GM13976 (cell line): Measurements from ENCODE around the gene BDH2.

Experiments
- DNase-seq: peaks from one replicate; pipeline ENCODE4 v3.0.0; 2012; ENCODE audit warnings: low spot score
- CTCF ChIP-seq: IDR thresholded peaks from 2 replicates; pipeline ENCODE4 v1.5.1; 2012; ENCODE audit warnings: borderline replicate concordance, mild to moderate bottlenecking; ENCODE audit not compliant: insufficient read depth; ENCODE audit errors: extremely low read depth, missing control alignments, control extremely low read depth
- in situ Hi-C: fragments of 300-500 bp; cut with MboI; formaldehyde crosslinking; loops from one replicate; pipeline ENCODE4 v1.12.0; 2022; ENCODE audit warnings: low sequenced_read_pairs, mixed read lengths, inconsistent platforms; ENCODE audit not compliant: unreplicated experiment

BDH2 gene

DNA sequence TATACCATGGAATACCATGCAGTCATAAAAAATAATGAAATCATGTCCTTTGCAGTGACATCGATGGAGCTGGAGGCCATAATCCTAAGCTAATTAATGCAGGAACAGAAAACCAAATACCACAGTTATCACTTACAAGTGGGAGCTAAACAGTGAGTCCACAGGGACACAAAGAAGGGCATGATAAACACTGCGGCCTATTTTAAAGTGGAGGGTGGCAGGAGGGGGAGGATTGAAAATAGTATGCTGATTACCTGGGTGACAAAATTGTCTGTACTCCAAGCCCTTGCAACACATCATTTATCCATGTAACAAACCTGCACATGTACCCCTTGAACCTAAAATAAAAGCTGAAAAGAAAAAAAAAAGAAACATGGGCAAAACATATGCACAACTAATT lies 63.5 kb downstream of the BDH2 start:
- in situ Hi-C loops: no loop called here
- TF ChIP-seq CTCF: no peak
- DNase-seq: no peak

DNA sequence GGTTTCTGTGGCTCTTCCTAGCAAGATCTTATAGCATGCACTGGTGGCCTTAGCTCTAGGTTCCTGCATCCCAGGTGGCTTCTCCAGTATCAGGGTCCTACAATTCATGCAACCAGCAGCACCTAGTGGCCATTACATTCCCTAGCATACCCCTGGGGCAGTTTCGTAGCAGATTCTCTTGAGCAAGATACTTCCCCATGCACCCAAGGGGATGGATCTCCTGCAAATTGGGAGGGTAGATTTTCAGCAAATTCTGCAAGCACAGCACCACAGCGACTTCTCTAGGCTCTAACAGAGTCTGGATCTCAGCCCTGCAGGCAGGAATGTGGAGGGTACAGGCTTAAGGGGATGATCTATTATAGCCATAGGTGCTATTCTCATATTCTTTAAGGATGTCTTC lies 67.1 kb downstream of the BDH2 start:
- in situ Hi-C loops: no loop called here
- TF ChIP-seq CTCF: peak; percentile 27
- no peak for DNase-seq

DNA sequence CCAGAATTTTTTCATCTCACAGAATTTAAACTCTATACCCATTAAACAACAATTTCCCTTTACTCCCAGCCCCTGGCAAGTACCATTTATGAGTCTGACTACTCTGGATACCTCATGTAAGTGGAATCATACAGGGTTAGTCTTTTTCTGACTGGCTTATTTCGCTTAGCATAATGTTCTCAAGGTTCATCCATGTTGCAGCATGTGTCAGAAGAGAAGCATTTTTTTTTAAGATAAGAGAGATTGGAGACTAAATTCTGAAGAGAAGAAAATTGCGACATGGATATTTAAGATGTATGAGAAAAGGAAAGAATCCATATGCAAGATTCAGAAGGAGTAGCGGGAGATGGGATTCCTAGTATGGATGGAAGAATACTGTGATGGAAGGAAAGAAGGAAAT lies 68.8 kb downstream of the BDH2 start:
- TF ChIP-seq CTCF: no peak
- in situ Hi-C loops: no loop called here

DNA sequence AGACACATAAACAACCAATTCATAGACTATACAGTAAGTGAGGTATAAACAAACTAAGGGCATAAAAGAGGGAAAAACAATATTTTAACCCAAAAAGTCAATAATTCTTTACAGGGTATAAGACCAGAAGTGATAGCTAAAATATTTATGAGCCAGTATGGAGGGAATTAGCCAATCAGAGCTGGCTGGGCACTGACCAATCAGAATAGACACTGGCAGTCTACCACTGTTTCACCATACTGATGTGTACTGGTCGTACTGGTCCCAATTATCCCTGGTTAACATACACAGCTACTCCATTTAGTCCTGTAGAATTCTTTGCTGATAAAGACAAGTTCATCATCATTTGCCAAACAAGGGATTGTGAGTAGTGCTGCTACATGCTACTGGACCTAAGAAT lies 70.3 kb downstream of the BDH2 start:
- no peak for DNase-seq
- in situ Hi-C loops: no loop called here
- TF ChIP-seq CTCF: no peak

More for the DNA sequence above, 68.8 kb downstream of the BDH2 start:
- no peak for DNase-seq
